AG10803 (cell line): ENCODE data around the gene SLAMF7.

Experiments
- DNase-seq: peaks from one replicate; pipeline ENCODE4 v3.0.0; 2010; ENCODE audit warnings: low read depth
- H3K4me3 ChIP-seq: 2 replicates; pipeline ENCODE4 v1.5.1; 2011; ENCODE audit warnings: mild to moderate bottlenecking, low read length, control low read depth
- TF ChIP-seq, protein P1 (sequence below): conservative IDR thresholded peaks from 2 replicates; pipeline ENCODE4 v1.5.1; 2011; ENCODE audit warnings: mild to moderate bottlenecking, low read length, control low read depth, inconsistent platforms

The SLAMF7 gene

GRCh38 chr1:160750608-160751007, 11.6 kb downstream of the SLAMF7 start:
- no peak overlapping the region for H3K4me3 ChIP-seq
- DNase-seq: no peak
- TF ChIP-seq, protein P1, sequence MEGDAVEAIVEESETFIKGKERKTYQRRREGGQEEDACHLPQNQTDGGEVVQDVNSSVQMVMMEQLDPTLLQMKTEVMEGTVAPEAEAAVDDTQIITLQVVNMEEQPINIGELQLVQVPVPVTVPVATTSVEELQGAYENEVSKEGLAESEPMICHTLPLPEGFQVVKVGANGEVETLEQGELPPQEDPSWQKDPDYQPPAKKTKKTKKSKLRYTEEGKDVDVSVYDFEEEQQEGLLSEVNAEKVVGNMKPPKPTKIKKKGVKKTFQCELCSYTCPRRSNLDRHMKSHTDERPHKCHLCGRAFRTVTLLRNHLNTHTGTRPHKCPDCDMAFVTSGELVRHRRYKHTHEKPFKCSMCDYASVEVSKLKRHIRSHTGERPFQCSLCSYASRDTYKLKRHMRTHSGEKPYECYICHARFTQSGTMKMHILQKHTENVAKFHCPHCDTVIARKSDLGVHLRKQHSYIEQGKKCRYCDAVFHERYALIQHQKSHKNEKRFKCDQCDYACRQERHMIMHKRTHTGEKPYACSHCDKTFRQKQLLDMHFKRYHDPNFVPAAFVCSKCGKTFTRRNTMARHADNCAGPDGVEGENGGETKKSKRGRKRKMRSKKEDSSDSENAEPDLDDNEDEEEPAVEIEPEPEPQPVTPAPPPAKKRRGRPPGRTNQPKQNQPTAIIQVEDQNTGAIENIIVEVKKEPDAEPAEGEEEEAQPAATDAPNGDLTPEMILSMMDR: no peak

DNA sequence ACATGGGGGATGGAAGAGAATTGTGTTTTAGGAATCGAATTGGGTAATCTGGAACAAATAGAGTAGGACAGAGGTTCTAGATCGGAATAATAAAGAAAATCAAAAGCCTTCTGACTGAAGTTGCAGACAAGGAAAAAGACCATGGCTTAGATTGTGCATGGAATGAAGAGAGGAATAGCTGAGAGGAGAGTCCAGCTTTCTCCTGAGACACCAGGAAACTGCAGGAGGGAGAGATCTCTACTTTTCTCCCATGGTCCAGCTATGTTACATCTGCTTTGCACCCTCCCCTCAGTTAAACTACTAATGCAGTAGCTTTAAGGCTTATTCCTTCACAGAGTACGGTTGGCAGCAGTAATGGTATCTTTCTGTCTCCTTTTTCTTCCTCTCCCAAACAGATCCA, 13.4 kb downstream of the SLAMF7 start:
- TF ChIP-seq, protein P1: no peak
- no peak overlapping the region for H3K4me3 ChIP-seq
- DNase-seq: no peak

- TF ChIP-seq, protein P1: no peak
- H3K4me3 ChIP-seq: no peak overlapping the region
- no peak for DNase-seq
Measured at GRCh38 chr1:160752924-160753323, 13.9 kb downstream of the SLAMF7 start.

GRCh38 chr1:160753594-160753993, 14.5 kb downstream of the SLAMF7 start:
- DNase-seq: no peak
- TF ChIP-seq, protein P1: no peak
- H3K4me3 ChIP-seq: no peak overlapping the region

DNA sequence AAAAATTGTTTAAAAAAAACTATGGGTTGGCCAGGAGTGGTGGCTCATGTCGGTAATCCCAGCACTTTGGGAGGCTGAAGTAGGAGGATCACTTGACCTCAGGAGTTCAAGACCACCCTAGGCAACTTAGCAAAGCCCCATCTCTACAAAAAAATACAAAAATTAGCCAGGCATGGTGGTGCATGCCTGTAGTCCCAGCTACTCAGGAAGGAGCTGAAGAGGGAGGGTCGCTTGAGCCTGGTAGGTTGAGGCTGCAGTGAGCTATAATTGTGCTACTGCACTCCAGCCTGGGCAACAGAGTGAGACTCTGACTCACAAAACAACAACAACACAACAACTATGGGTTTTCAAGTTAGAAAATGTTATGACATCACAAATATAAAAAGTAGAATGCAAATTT, 16.4 kb downstream of the SLAMF7 start:
- no peak for DNase-seq
- TF ChIP-seq, protein P1: no peak
- H3K4me3 ChIP-seq: no peak overlapping the region

GRCh38 chr1:160755911-160756848, 17.1 kb downstream of the SLAMF7 start:
- H3K4me3 ChIP-seq: no peak overlapping the region
- DNase-seq: no peak
- TF ChIP-seq, protein P1: no peak

DNA sequence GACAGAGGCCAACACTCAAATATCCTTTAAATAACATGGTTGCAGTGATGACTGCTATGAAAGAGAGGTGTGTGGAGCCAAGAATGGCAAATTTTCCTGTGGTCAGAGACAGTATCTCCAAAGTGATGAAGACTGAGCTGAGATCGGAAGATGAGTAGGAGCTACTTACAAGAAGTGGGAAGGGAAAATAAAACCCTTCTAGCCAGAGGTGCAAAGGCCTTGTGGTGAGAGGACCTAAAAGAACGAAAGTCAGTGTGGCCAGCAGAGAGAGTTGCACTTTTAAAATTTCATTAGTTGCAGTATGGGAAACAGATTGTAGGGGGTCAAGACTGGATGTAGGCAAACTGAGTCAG, 17.8 kb downstream of the SLAMF7 start:
- TF ChIP-seq, protein P1: no peak
- no peak for DNase-seq
- no peak overlapping the region for H3K4me3 ChIP-seq
